IPS-11a (cell line): Measurements from ENCODE around the gene RHOB.
"Not testable (repeated sequence)": the region's sequence is repeated elsewhere in the genome, so short reads cannot be mapped to it uniquely, and the experiment has no call there.

Experiments used
- H3K4me3 ChIP-seq: one replicate; pipeline ENCODE4 v1.5.1; 2013; ENCODE audit warnings: low read depth, low read length, control low read depth

The RHOB gene

DNA sequence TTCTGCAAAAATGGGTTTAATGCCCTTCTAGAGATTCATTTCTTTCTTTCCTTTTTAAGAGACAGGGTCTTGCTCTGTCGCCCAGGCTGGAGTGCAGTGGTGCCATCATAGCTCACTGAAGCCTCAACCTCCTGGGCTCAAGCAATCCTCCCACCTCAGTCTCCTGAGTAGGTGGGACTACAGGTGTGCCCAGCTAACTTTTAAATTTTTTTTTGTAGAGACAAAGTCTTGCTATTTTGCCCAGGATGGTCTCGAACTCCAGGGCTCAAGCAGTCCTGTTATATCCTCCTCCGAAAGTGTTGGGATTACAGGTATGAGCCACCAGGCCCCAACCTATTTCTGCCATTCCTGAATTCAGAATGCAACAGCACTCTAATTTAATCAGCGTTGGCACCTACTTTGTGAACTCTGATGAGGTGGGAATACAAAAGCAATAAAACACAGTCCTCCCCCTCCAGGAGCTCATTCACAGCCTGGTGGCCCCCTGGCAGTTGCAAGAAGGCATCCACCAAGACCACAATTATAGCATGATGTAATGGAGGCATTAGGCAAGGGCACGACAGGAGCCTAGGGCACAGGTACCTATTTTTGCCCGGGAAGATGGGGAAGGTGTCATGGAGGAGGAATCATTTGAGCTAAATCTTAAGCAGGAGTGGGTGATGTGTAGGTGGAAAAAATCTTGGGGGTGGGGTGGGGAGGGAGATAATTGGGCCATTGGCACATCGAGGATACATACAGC lies 5.1 kb downstream of the RHOB start:
- H3K4me3 ChIP-seq, result no peak overlapping the region

DNA sequence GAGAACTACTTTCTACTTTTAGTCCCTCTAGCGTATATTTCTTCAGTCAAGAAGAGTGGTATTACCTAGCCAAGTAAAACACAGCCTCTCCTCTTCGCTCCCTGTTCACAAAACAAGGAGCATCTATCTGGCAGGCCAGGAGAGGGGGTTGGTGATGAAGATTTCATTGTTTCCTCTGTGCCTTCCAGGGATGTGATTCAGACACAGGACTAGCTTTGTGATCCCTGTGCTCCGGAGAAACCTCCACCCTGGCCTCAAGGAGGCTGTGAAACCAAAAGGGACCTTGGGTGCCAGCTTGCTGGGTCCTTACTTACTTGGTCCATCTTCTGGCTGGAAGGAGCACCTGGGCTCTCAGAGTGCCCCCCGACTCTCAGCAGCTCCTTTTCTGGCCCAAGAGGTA lies 5.7 kb downstream of the RHOB start:
- H3K4me3 ChIP-seq, result no peak overlapping the region

DNA sequence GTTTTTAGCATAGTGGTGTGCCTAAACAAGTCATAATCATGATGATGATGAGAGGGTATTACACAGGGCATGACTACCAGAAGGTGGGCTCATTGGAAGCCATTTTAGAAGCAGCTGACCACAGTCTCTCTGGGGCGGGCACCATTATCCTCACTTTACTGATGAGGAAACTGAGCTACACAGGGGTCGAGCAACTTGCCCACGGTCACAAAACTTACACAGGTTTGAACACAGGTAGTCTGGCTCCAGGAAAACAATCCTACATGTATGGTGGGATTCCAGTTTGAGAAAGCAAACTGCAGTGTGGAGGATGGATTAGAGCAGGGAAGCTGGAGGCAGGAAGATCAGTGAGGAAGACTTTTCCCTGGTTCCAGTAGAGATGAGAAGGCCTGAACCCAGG lies 6.2 kb downstream of the RHOB start:
- H3K4me3 ChIP-seq, result no peak overlapping the region

DNA sequence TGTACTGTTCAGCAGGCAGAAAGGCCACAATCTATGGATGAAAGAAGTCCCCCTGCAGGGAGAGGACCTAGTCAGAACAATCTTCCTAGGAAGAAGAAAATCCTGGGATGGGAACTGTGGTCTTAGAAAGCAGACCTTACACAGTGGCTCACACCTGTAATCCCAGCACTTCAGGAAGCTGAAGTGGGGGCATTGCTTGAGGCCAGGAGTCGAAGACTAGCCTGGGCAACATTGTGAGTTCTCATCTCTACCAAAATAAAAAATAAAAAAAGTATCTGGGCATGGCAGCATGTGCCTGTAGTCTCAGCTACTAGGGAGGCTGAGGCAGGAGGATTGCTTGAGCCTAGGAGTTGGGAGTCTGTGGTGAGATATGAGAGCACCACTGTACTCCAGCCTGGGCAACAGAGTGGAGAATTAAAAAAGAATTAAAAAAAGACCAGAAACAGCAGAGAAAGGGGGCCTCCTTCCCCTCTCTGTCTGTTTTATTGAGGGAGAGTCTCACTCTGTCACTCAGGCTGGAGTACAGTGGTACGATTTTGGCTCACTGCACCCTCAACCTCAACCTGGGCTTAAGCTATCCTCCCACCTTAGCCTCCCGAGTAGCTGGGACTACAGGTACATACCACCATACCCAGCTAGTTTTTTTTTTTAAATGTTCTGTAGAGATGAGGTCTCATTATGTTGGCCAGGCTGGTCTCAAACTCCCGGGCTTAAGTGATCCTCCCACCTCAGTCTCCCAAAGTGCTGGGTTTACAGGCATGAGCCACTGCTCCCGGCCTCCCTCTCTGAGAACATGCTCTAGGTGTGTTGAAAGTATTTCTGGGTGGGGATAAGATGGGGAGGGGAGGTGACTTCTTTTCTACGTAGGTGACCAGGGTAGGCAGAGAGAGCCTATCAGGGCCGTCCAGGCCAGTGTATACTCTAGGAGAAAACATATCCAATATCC lies 7.4 kb downstream of the RHOB start:
- H3K4me3 ChIP-seq, result no peak overlapping the region

DNA sequence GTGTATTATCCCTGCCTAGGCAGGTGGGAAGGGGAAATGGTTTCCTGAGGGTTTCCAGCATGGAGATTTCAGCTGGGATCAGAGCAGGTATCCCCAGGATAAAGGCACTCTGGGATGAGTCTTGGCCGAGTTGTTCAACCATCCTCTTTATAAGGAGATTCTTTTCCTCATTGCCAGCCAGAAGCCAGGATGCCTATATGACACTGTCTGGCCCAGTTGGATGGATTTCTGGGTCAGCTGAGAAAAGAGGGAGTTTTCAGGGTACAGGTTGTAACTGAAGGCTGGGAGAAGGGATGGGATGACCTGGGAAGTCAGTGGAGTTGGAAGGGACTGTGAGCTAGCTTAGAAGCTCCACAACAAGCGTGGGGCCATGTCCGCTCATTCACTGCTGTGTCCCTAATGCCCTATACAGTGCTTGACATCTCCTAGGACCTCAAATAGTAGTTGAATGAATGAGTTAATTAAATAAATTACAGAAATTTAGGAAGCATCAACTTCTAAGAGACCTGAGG lies 8.3 kb downstream of the RHOB start:
- no peak overlapping the region for H3K4me3 ChIP-seq

DNA sequence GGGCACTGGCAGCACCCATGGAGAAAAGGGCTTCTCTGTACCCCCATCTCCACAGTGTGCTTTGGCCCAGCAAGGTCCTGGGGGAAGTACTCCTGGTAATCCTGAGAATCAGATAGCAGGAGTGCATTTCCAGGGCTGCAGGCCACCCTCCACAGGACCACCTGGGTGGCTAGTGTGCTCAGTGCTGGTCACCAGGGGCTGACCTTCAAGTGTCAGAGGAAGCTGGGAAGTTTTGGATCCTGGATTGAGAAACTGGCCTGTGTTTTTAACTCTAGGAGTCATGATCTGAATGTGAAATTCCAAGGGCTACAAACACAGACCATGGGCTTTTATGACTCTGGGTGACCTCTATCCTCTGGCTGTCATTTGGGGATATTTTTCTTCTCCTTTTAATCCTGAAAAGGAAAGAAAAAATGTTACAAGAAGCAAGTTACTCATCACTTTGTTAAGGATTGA lies 9.3 kb downstream of the RHOB start:
- no peak overlapping the region for H3K4me3 ChIP-seq

DNA sequence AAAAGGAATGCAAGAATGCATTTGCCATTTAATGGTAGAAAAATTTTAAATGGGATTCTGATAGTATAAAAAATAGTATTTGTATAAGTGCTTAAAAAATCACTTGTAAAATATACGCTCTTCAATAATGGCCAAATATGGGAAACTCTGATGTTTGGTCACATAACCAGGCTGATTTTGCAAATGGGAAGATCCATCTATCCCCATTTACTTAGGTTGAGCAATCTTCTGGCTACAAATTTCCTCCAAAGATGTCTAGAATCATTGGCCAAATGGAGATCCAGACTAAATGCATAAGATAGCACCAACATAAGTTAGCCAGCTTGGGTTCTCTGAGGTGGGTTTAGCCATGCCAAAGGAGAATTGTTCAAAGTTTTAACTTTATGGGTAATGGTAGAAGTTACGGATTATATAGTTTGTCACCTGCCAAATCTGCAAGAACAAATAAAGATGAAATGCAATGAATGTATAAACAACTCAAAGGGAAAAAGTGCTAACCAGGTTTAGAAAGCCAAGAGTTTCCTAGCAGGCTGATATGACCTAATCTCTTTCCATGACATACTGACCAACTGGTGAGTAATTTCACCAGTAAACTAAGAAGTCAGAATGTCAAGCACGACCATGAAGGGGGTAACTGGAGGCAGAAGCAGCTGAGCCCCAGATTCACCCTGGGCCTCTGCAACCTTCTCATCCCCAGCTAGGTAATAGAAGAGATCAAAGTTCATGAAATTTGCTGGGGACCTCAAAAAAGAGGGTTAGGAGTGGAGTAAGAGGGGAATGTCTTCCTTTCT lies 10.0 kb downstream of the RHOB start:
- no peak overlapping the region for H3K4me3 ChIP-seq

DNA sequence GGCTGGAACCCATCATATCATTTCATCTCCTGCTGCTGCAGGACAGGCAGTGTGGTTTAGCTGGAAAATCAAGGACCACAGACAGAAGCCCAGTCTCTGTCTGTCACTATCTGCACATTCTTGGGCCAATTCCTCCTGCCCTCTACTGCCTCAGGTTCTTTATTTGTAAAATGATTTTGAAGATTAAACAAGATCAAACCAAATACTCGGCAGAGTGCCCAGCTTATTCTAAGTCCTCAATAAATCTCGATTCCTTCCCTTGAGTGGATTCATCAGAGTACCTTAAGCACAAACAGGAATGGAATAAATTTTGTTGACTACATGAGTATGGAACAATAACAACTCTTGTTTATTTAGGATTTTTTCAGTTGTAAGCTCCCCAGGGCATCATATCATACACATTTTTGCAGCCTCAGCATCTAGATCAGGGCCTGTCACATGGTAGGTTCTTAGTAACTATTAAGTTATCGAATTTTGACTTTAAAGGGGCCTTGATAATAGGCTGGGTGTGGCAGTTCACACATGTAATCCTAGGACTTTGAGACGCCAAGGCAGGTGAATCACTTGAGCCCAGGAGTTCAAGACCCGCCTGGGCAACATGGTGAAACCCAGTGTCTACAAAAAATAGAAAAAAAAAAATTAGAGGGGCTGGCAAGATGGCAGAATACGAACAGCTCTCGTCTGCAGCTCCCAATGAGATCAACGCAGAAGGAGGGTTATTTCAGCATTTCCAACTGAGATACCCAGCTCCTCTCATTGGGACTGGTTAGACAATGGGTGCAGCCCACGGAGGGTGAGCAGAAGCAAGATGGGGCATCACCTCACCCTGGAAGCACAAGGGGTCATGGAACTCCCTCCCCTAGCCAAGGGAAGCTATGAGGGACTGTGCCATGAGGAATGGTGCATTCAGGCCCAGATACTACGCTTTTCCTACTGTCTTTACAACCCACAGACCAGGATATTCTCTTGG lies 11.1 kb downstream of the RHOB start:
- no peak overlapping the region for H3K4me3 ChIP-seq

DNA sequence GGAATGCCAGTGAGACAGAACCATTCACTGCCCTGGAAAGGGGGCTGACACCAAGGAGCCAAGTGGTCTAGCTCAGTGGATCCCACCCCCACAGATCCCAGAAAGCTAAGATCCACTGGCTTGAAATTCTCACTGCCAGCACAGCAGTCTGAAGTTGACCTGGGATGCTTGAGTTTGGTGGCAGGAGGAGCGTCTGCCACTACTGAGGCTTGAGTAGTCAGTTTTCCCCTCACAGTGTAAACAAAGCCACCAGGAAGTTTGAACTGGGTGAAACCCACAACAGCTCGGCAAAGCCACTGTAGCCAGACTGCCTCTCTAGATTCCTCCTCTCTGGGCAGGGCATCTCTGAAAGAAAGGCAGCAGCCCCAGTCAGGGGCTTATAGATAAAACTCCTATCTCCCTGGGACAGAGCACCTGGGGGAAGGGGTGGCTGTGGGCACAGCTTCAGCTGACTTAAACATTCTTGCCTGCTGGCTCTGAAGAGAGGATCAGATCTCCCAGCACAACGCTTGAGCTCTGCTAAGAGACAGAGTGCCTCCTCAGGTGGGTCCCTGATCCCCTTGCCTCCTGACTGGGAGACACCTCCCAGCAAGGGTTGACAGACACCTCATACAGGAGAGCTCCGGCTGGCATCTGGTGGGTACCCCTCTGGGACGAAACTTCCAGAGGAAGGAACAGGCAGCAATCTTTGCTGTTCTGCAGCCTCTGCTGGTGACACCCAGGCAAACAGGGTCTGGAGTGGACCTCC lies 12.0 kb downstream of the RHOB start:
- H3K4me3 ChIP-seq, result not testable (repeated sequence)

DNA sequence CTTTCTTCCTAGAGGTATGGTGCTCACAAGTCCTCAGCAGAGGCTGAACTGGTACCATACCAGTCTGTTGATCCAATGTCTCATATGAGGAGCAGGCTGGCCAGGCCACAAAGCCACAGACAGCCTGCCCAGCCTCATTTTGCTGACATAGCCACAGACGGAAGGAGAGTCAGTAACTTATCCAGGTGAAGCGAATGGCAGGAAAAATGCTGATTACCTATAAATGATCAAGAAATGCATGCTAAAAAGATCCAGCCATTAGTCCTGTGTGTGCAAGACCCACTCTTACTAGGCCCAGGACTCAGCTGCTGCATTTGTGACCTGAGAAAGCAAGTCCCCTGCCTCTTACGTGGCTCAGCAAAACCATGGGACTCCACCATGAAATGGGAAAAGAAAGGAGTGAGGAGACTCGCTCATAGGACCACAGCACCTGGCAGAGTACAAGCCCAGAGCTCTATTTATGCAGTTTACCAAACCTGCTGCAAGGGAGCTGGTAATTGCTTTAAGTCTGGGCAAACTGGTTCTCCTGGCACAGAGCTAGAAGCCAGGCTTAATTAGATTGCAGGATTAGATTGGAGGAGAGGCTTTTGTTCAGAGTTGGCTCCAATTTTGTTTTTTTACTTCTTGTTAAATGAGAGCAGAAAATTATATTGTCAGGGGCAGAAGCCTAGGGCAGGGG lies 19.0 kb downstream of the RHOB start:
- H3K4me3 ChIP-seq, result no peak overlapping the region

DNA sequence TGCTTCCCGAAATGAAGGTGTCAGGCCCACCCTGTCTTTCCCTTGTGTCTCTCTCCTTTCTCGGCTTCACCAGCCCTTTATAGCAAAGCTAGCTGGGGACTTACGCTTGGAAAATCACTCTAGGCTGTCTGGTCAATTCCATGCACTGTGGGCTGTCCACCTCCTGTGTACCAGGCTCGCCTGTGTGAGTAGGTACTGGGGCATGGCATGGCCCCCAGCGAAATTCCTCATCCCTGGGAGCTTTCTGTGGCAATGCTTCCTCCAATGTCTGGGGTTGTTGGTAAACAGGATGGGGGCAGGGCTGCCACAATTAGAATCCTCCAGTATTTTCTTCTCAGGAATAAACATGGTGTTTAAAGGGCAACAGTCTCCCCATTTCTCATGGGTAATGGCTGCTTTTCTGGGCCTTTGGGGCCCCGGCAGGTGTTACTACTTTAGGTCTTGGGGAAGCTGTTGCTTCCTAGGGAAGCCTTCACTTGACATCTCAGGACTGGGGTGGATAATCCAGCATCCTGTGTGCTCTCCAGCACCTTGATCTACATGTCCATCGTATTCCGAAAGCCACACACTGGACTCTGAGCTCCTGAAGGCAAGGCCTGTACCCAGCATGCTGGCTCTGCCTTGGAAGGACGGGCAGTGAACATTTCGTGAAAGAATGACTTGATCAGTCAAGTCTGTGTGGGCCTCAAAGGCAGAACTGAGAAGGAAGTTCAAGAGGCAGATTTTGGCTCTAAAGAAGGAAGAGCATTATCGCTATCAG lies 21.1 kb downstream of the RHOB start:
- H3K4me3 ChIP-seq, result no peak overlapping the region

DNA sequence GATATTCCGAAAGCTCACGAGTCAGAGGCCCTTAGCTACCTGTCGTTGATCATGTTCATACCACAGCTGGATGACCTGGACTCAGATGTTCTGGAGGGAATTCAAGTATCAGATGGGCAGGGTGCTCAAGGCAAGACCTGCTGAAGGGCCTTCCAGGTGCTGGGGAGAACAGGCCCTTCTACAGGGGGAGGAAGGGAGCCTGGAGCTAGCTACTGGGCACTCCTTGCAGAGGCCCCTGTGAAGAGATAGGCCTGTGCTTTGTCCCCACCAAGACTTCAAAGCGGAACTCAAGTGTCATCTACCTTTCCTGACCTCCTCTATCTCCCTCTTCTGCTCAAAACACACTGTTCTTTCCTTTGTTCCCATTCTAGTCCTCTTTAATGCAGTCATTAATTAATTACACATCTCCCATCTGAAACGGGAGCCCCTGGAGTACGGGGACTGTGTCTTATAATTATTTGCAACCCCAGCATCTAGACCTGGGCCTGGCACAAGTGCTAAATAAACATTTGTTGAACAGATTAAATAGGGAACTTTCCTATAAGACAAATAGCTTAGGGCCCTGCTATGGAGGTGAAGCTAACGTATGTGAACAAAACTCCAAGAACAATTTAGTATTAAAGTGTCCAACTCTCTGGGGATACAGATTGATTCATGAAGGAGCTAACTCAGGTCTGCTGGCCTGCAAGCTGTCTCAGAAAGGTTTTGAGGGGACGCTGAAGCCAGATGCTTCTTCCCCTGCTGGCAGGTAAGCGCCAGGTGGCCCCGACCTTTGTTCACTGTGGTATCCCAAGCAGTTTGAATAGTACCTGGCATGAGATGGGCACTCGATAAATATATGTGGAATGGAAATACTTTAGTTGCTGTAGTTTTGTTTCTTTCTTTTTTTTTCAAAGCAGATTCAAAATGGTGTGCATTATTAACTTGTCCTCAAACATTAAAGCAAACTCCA lies 22.0 kb downstream of the RHOB start:
- no peak overlapping the region for H3K4me3 ChIP-seq

DNA sequence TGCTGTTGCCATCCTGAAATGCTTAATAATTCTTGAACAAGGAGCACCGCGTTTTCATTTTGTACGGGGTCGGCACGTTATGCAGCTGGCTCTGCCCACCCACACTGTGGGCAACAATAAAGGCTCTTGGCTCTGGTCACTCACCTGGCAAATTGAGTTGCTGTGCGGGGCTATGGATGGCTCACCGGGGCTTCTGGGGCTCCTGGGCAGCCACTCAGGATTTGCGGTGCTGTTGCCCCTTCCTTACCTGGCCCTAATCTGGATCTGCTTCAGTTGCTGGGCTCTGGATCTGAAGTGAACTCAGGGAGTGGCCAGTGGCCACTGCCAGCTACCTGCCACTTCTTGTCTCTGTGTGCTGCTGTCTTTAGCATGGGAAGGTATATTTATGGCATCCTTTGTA lies 22.7 kb downstream of the RHOB start:
- no peak overlapping the region for H3K4me3 ChIP-seq

DNA sequence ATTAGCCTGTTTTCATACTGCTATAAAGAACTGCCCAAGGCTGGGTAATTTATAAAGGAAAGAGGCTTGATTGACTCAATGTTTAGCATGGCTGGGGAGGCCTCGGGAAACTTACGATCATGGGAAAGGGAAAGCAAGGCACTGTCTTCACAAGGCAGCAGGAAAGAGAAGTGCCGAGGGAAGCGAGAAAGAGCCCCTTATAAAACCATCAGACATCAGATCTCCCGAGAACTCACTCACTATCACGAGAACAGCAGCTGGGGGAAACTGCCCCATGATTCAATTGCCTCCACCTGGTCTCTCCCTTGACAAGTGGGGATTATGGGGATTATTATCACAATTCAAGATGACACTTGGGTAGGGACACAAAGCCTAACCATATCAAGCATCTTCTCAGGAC lies 23.3 kb downstream of the RHOB start:
- H3K4me3 ChIP-seq, result no peak overlapping the region

DNA sequence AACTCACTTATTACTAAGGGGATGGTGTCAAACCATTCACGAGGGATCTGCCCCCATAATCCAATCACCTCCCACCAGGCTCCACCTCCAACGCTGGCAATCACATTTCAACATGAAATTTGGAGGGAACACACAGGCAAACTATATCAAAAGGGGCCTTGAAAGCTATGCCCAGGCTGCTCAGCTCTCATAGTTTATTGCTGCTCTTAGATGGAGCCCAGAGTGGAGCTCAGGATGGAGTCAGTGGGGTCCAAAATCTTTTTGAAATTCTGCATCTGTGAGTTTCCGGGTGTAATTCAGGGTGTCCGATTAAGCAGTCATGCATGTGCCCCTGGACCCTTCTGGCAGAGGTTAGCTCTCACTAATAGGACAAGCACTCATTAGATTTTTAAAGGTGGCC lies 24.3 kb downstream of the RHOB start:
- H3K4me3 ChIP-seq, result no peak overlapping the region

DNA sequence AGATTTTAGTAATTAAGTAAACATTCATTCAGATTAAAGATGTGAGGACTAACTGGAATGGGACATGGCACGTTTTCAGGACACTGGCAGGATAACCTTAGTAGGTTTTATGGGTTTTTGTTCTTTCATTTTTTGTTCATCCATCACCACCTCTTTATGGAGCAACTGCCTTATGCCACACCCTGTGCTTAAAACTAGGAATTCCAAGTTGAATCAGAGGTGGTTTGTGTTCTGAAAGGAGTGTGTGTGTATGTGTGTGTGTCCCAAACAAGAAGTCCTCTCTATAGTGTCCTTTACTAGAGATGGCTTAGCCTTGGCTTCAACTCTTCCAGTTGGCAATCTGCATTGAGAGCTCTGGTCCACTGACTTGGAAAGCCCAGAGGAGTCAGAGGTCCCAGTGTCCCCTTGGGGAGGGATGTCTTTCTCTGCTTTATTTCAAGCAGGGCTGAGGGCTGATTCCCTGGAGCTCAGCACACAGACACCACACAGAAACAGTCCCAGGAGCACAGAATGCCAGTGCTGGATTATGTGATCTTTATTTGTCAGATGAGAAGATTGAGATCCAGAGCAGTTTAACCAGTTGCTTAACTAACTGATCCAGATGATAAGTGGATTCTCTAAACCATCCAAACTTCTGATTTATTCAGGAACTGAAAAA lies 25.2 kb downstream of the RHOB start:
- no peak overlapping the region for H3K4me3 ChIP-seq
